ENCODE data around the gene EYS. TPM values are rescaled to one million over a fixed set of nuclear protein-coding genes. Genes with fewer than 3 reads are reported as not detected.

EYS gene
- total RNA-seq, 6 experiments from 2014 or later: 0.54 to 2.3 (median 0.74) TPM; not detected in 1

DNA sequence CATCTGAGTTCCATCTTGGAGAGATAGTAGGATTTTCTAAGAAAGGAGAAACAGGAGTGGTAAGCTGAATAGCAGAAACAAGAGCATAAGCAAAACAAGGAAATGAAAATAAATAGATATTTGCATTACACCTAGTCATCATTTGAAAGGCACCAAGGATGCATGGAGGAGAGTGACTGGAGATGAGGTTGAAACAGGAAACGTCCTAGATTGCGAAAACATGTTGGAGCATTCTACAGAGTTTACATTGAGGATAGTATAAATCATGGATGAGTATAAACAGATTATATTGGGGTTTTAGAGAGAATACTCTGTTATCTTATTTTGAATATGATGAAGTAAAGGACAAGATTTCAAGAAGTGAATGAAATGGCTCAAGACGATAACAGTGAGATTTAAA lies 507.3 kb downstream of the EYS start:
- DNase-seq: no peak
- no peaks in the 10 kb centered on the region for H3K27me3 ChIP-seq
- no peak for ATAC-seq
- no peak overlapping the region for H3K27ac ChIP-seq
- no peaks in the 10 kb centered on the region for H3K4me1 ChIP-seq
- no peak overlapping the region for H3K4me3 ChIP-seq
- TF ChIP-seq, protein P1, sequence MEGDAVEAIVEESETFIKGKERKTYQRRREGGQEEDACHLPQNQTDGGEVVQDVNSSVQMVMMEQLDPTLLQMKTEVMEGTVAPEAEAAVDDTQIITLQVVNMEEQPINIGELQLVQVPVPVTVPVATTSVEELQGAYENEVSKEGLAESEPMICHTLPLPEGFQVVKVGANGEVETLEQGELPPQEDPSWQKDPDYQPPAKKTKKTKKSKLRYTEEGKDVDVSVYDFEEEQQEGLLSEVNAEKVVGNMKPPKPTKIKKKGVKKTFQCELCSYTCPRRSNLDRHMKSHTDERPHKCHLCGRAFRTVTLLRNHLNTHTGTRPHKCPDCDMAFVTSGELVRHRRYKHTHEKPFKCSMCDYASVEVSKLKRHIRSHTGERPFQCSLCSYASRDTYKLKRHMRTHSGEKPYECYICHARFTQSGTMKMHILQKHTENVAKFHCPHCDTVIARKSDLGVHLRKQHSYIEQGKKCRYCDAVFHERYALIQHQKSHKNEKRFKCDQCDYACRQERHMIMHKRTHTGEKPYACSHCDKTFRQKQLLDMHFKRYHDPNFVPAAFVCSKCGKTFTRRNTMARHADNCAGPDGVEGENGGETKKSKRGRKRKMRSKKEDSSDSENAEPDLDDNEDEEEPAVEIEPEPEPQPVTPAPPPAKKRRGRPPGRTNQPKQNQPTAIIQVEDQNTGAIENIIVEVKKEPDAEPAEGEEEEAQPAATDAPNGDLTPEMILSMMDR (IDR thresholded peaks at IDR 0.05): no peak
- TF ChIP-seq POLR2A (IDR thresholded peaks at IDR 0.05): no peak
- intact Hi-C loops (cut with DNase I): no loop called here
- H3K36me3 ChIP-seq: no peaks in the 10 kb centered on the region
- WGBS (ENCODE audit: insufficient coverage, low coverage, low lambda C conversion rate, missing lambda C conversion rate): 57% methylated on average over 3 of the region's 3 CpGs
- no peaks in the 10 kb centered on the region for H3K9me3 ChIP-seq

DNA sequence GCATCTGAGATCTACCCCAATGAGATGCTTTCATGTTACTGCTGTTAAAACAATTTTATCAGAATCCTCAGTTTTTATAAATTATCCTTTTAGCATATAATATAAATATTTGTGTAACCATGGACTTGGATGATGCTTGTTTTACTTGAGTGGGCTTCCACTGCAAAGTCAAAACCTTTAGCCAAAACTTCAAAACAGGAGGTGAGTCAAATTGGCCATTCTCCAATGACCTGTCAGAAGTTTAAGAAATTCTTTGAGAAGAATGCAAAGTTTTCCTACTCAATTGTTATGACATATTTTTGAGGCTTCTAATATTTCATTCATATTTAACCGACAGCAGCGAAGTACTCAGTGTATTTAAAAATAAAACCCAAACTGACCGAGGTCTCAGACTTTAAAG lies 507.9 kb downstream of the EYS start:
- DNase-seq (no peak), ATAC-seq (no peak)
- Histone ChIP-seq H3K36me3 (no peaks in the 10 kb centered on the region), H3K4me3 (no peak overlapping the region), H3K27me3 (no peaks in the 10 kb centered on the region), H3K4me1 (no peaks in the 10 kb centered on the region), H3K27ac (no peak overlapping the region), H3K9me3 (no peaks in the 10 kb centered on the region)
- 47% methylated on average over 3 of the region's 3 CpGs for WGBS (ENCODE audit: insufficient coverage, low coverage, low lambda C conversion rate, missing lambda C conversion rate)
- intact Hi-C loops (cut with DNase I): no loop called here
- no peak for TF ChIP-seq POLR2A (IDR thresholded peaks at IDR 0.05)
- TF ChIP-seq, protein P1 (IDR thresholded peaks at IDR 0.05): no peak

DNA sequence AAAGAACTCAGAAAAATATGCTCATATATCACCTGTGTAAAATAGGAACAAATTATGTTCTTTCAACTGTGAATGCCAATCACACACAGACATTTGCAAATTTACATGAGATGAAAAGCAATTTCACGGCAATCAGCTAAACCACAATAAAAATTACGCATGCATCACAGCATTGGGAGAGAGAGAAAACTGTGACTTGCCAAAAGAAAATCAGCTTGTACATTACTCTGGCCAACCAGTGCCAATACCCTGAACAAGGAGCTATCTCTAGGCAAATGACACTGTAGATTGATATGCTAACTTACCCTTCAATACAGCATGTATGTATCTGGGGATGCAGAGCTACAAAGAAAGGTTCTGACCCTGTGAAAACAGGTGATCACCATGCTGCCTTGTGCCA lies 515.6 kb downstream of the EYS start:
- Histone ChIP-seq H3K27me3 (no peaks in the 10 kb centered on the region), H3K4me3 (no peak overlapping the region), H3K4me1 (no peaks in the 10 kb centered on the region), H3K9me3 (no peaks in the 10 kb centered on the region), H3K27ac (no peak overlapping the region), H3K36me3 (no peaks in the 10 kb centered on the region)
- TF ChIP-seq, protein P1 (IDR thresholded peaks at IDR 0.05): no peak
- intact Hi-C loops (cut with DNase I): no loop called here
- ATAC-seq (no peak), DNase-seq (no peak)
- WGBS (ENCODE audit: insufficient coverage, low coverage, low lambda C conversion rate, missing lambda C conversion rate): 81% methylated on average over 2 of the region's 2 CpGs

DNA sequence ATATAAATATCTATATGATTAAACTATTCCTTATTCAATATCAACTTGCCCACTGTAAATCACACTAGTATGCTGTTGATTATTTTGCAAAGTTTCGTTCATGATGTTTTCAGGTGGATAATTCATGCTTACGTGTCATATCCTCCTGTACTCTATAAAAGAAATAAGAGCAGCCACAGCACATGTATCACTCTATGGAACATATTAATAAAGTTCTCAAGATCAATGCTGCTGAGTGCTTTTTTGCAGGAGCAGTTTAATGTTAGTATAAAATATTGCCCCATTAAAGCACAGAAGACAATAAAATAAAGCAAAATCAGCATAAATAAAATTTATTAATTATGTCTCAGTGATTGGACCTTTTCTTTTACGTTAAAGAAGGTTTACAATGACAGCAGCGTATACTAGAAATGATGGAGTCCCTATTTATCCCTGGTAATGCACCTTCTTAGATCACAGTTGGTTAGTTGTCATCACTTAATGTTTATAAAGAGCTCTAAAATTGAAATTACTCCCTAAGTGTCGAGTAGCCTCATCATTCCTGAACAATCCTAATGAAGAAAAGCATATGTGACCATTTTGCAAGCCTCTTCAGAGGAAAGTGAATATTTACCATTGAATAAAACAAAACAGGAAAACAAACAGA lies 517.7 kb downstream of the EYS start:
- no peak overlapping the region for H3K4me3 ChIP-seq
- H3K9me3 ChIP-seq: no peaks in the 10 kb centered on the region
- DNase-seq (no peak), ATAC-seq (no peak)
- no peak overlapping the region for H3K27ac ChIP-seq
- TF ChIP-seq, protein P1 (IDR thresholded peaks at IDR 0.05): no peak
- no peak for TF ChIP-seq POLR2A (IDR thresholded peaks at IDR 0.05)
- no peaks in the 10 kb centered on the region for H3K4me1 ChIP-seq
- no peaks in the 10 kb centered on the region for H3K36me3 ChIP-seq
- WGBS (ENCODE audit: insufficient coverage, low coverage, low lambda C conversion rate, missing lambda C conversion rate): 36% methylated on average over 5 of the region's 5 CpGs
- no peaks in the 10 kb centered on the region for H3K27me3 ChIP-seq
- intact Hi-C loops (cut with DNase I): no loop called here

DNA sequence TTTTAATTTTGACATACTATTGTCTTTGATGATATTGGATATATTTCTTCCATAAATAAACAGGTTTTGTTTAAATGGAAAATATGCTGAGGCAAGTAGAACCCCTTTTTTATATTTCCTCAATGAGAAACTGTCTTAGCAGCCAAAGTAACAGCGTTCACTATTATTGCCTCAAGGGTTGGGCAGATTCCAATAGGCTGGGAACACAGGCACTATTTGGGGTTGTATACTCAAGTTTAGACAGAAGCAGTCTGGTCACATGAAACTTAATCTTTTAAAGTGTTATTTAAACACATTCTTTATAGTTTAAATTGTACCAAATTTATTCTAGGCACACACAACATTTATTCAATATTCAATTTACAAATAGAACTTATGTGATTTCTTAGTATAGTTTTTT lies 520.2 kb downstream of the EYS start:
- no peak overlapping the region for H3K4me3 ChIP-seq
- H3K4me1 ChIP-seq: no peaks in the 10 kb centered on the region
- TF ChIP-seq POLR2A (IDR thresholded peaks at IDR 0.05): no peak
- TF ChIP-seq, protein P1 (IDR thresholded peaks at IDR 0.05): no peak
- no peaks in the 10 kb centered on the region for H3K36me3 ChIP-seq
- no peaks in the 10 kb centered on the region for H3K9me3 ChIP-seq
- H3K27ac ChIP-seq: no peak overlapping the region
- WGBS (ENCODE audit: insufficient coverage, low coverage, low lambda C conversion rate, missing lambda C conversion rate): 69% methylated on average over 1 of the region's 1 CpG
- H3K27me3 ChIP-seq: no peaks in the 10 kb centered on the region
- DNase-seq (no peak), ATAC-seq (no peak)
- intact Hi-C loops (cut with DNase I): no loop called here
